Measurements from ENCODE around the gene BEND2.

DNA sequence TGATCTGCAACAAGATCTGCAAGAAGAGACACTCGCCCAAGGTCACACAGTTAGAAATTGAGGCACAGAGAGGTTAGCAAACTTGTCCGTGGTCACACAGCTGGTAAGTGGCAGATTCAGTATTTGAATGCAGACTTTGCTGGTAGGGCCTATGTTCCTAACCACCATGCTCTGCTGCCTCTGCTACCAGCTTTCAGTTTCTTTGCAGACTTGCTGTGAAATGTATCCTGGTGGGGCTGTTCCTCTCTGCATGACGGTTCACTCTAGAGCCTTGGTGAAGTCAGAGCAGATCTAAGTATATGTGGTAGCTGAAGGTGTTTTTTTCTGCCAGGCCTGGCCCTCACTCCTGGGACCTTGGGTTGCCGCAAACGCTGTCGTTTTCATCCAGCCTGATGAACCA lies 87.1 kb downstream of the BEND2 start:
- TF ChIP-seq, protein P1, sequence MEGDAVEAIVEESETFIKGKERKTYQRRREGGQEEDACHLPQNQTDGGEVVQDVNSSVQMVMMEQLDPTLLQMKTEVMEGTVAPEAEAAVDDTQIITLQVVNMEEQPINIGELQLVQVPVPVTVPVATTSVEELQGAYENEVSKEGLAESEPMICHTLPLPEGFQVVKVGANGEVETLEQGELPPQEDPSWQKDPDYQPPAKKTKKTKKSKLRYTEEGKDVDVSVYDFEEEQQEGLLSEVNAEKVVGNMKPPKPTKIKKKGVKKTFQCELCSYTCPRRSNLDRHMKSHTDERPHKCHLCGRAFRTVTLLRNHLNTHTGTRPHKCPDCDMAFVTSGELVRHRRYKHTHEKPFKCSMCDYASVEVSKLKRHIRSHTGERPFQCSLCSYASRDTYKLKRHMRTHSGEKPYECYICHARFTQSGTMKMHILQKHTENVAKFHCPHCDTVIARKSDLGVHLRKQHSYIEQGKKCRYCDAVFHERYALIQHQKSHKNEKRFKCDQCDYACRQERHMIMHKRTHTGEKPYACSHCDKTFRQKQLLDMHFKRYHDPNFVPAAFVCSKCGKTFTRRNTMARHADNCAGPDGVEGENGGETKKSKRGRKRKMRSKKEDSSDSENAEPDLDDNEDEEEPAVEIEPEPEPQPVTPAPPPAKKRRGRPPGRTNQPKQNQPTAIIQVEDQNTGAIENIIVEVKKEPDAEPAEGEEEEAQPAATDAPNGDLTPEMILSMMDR (IDR thresholded peaks at IDR 0.05; ENCODE audit: low read depth, low read length, poor library complexity, severe bottlenecking), result no peak
- TF ChIP-seq EZH2phosphoT487 (IDR thresholded peaks at IDR 0.05; ENCODE audit: borderline replicate concordance, low read length), result no peak

All from DOHH2 (cell line).